ENCODE measurements around the gene TSPAN32. TPM values are rescaled to one million over a fixed set of nuclear protein-coding genes. Genes with fewer than 3 reads are reported as not detected.

Gene TSPAN32
- total RNA-seq, 1 experiment from 2014 or later, result not detected

GRCh38 chr11:2265854-2266585 lies 35.8 kb upstream of the TSPAN32 start:
- Histone ChIP-seq H2AFZ (ENCODE audit: low read length) (no peak overlapping the region), H3K4me2 (ENCODE audit: low read depth, low read length, poor library complexity, severe bottlenecking) (peak overlapping the region; percentile 30), H3K27me3 (ENCODE audit: low read length) (no peaks in the 10 kb centered on the region), H3K79me2 (ENCODE audit: low read length) (no peaks in the 10 kb centered on the region), H3K4me3 (ENCODE audit: low read length) (no peak overlapping the region), H4K20me1 (ENCODE audit: insufficient read depth, low read depth, low read length) (no peaks in the 10 kb centered on the region), H3K36me3 (ENCODE audit: insufficient read depth, low read length) (no peaks in the 10 kb centered on the region), H3K4me1 (ENCODE audit: low read length) (peaks cover 18% of the 10 kb centered on the region), H3K9ac (ENCODE audit: low read length) (no peak overlapping the region), H3K27ac (ENCODE audit: low read length) (no peak overlapping the region), H3K9me3 (ENCODE audit: low read length) (no peaks in the 10 kb centered on the region), H3K9me2 (replicated peaks; ENCODE audit: insufficient read depth, low read length) (no peaks in the 10 kb centered on the region)
- DNase-seq, result no peak

- Histone ChIP-seq H4K20me1 (ENCODE audit: insufficient read depth, low read depth, low read length) (no peaks in the 10 kb centered on the region), H3K4me1 (ENCODE audit: low read length) (peaks cover 11% of the 10 kb centered on the region), H2AFZ (ENCODE audit: low read length) (no peak overlapping the region), H3K36me3 (ENCODE audit: insufficient read depth, low read length) (no peaks in the 10 kb centered on the region), H3K4me3 (ENCODE audit: low read length) (no peak overlapping the region), H3K27me3 (ENCODE audit: low read length) (no peaks in the 10 kb centered on the region), H3K9ac (ENCODE audit: low read length) (no peak overlapping the region), H3K9me3 (ENCODE audit: low read length) (no peaks in the 10 kb centered on the region), H3K4me2 (ENCODE audit: low read depth, low read length, poor library complexity, severe bottlenecking) (no peak overlapping the region), H3K9me2 (replicated peaks; ENCODE audit: insufficient read depth, low read length) (no peaks in the 10 kb centered on the region), H3K79me2 (ENCODE audit: low read length) (no peaks in the 10 kb centered on the region), H3K27ac (ENCODE audit: low read length) (no peak overlapping the region)
- DNase-seq, result no peak
Measured at GRCh38 chr11:2266586-2267305, 35.1 kb upstream of the TSPAN32 start.

GRCh38 chr11:2267306-2267850 lies 34.4 kb upstream of the TSPAN32 start:
- no peaks in the 10 kb centered on the region for H4K20me1 ChIP-seq (ENCODE audit: insufficient read depth, low read depth, low read length)
- no peaks in the 10 kb centered on the region for H3K9me2 ChIP-seq (replicated peaks; ENCODE audit: insufficient read depth, low read length)
- no peaks in the 10 kb centered on the region for H3K9me3 ChIP-seq (ENCODE audit: low read length)
- H3K4me3 ChIP-seq (ENCODE audit: low read length), result no peak overlapping the region
- no peak for DNase-seq
- no peaks in the 10 kb centered on the region for H3K79me2 ChIP-seq (ENCODE audit: low read length)
- H3K4me1 ChIP-seq (ENCODE audit: low read length), result peaks cover 11% of the 10 kb centered on the region
- no peaks in the 10 kb centered on the region for H3K27me3 ChIP-seq (ENCODE audit: low read length)
- H2AFZ ChIP-seq (ENCODE audit: low read length), result no peak overlapping the region
- no peak overlapping the region for H3K9ac ChIP-seq (ENCODE audit: low read length)
- H3K36me3 ChIP-seq (ENCODE audit: insufficient read depth, low read length), result no peaks in the 10 kb centered on the region
- H3K4me2 ChIP-seq (ENCODE audit: low read depth, low read length, poor library complexity, severe bottlenecking), result no peak overlapping the region
- no peak overlapping the region for H3K27ac ChIP-seq (ENCODE audit: low read length)

DNA sequence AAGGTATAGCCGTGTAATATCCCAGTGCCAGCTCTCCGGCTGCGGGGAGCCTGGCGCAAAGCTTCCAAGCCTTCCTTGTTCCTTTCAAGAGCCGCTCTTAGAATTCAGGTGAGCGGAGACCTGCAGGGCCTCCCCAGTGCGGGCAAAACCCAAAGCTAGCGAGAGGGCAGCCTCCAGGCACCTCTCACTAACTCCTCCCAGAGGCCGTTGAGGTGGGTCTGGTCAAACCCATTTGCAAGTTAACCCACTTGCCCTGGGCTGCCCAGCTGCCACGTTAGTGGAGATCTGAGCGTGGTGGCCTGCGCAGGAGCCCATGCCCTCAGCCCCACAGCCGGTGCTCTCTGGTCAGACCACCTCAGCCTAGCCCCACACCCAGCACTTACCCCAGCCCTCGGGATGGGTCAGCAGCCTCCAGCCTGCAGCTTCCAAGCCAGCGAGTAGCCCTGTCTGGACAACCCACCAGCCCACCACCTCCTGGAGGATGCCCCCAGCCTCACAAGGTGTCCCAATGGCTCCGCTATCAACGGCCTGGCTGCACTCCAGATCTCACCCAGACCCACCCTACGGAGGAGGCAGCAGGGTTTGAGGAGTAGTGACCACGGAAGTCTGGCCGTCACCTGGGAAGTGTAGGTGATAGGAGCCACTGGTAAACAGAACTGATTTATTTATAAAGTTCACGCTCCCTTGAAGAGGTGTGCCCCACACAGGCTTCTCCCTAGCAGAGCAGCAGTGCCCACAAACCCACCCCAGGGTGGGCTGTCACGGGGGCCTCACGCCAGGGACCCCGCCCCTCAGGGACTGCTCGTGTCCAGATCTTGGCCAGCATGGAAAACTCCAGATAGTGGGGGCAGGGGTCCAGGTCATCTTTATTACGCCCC lies 33.7 kb upstream of the TSPAN32 start:
- no peaks in the 10 kb centered on the region for H4K20me1 ChIP-seq (ENCODE audit: insufficient read depth, low read depth, low read length)
- no peaks in the 10 kb centered on the region for H3K27me3 ChIP-seq (ENCODE audit: low read length)
- H3K9ac ChIP-seq (ENCODE audit: low read length), result no peak overlapping the region
- H3K4me2 ChIP-seq (ENCODE audit: low read depth, low read length, poor library complexity, severe bottlenecking), result no peak overlapping the region
- no peaks in the 10 kb centered on the region for H3K36me3 ChIP-seq (ENCODE audit: insufficient read depth, low read length)
- H3K4me1 ChIP-seq (ENCODE audit: low read length), result peaks cover 11% of the 10 kb centered on the region
- H2AFZ ChIP-seq (ENCODE audit: low read length), result no peak overlapping the region
- no peak for DNase-seq
- no peaks in the 10 kb centered on the region for H3K79me2 ChIP-seq (ENCODE audit: low read length)
- no peaks in the 10 kb centered on the region for H3K9me3 ChIP-seq (ENCODE audit: low read length)
- H3K9me2 ChIP-seq (replicated peaks; ENCODE audit: insufficient read depth, low read length), result no peaks in the 10 kb centered on the region
- H3K27ac ChIP-seq (ENCODE audit: low read length), result no peak overlapping the region
- H3K4me3 ChIP-seq (ENCODE audit: low read length), result no peak overlapping the region

GRCh38 chr11:2268729-2269600 lies 32.8 kb upstream of the TSPAN32 start:
- Histone ChIP-seq H4K20me1 (ENCODE audit: insufficient read depth, low read depth, low read length) (no peaks in the 10 kb centered on the region), H3K27me3 (ENCODE audit: low read length) (no peaks in the 10 kb centered on the region), H2AFZ (ENCODE audit: low read length) (no peak overlapping the region), H3K79me2 (ENCODE audit: low read length) (no peaks in the 10 kb centered on the region), H3K4me1 (ENCODE audit: low read length) (peaks cover 11% of the 10 kb centered on the region), H3K27ac (ENCODE audit: low read length) (no peak overlapping the region), H3K4me2 (ENCODE audit: low read depth, low read length, poor library complexity, severe bottlenecking) (no peak overlapping the region), H3K9ac (ENCODE audit: low read length) (no peak overlapping the region), H3K9me2 (replicated peaks; ENCODE audit: insufficient read depth, low read length) (no peaks in the 10 kb centered on the region), H3K4me3 (ENCODE audit: low read length) (no peak overlapping the region), H3K9me3 (ENCODE audit: low read length) (no peaks in the 10 kb centered on the region), H3K36me3 (ENCODE audit: insufficient read depth, low read length) (no peaks in the 10 kb centered on the region)
- no peak for DNase-seq

GRCh38 chr11:2269601-2270321 lies 32.1 kb upstream of the TSPAN32 start:
- Histone ChIP-seq H3K4me3 (ENCODE audit: low read length) (no peak overlapping the region), H3K9me2 (replicated peaks; ENCODE audit: insufficient read depth, low read length) (no peaks in the 10 kb centered on the region), H3K9me3 (ENCODE audit: low read length) (no peaks in the 10 kb centered on the region), H3K79me2 (ENCODE audit: low read length) (no peaks in the 10 kb centered on the region), H4K20me1 (ENCODE audit: insufficient read depth, low read depth, low read length) (no peaks in the 10 kb centered on the region), H3K9ac (ENCODE audit: low read length) (no peak overlapping the region), H3K27me3 (ENCODE audit: low read length) (no peaks in the 10 kb centered on the region), H3K27ac (ENCODE audit: low read length) (no peak overlapping the region), H2AFZ (ENCODE audit: low read length) (no peak overlapping the region), H3K4me2 (ENCODE audit: low read depth, low read length, poor library complexity, severe bottlenecking) (no peak overlapping the region), H3K36me3 (ENCODE audit: insufficient read depth, low read length) (no peaks in the 10 kb centered on the region), H3K4me1 (ENCODE audit: low read length) (peaks cover 11% of the 10 kb centered on the region)
- no peak for DNase-seq

GRCh38 chr11:2270322-2271076 lies 31.3 kb upstream of the TSPAN32 start, which contains the start of gene ASCL2:
Gene ASCL2 (minus strand): TSS chr11:2270588. CDS start chr11:2270332, 256 bp downstream.
- Histone ChIP-seq H3K27me3 (ENCODE audit: low read length) (no peaks in the 10 kb centered on the region), H4K20me1 (ENCODE audit: insufficient read depth, low read depth, low read length) (no peaks in the 10 kb centered on the region), H3K4me2 (ENCODE audit: low read depth, low read length, poor library complexity, severe bottlenecking) (no peak within 1 kb of the TSS), H3K9me3 (ENCODE audit: low read length) (no peaks in the 10 kb centered on the region), H3K4me1 (ENCODE audit: low read length) (peaks cover 7% of the 10 kb centered on the region), H3K79me2 (ENCODE audit: low read length) (no peaks in the 10 kb centered on the region), H3K27ac (ENCODE audit: low read length) (no peak within 1 kb of the TSS), H3K9ac (ENCODE audit: low read length) (no peak within 1 kb of the TSS), H3K36me3 (ENCODE audit: insufficient read depth, low read length) (no peaks in the 10 kb centered on the region), H2AFZ (ENCODE audit: low read length) (no peak within 1 kb of the TSS), H3K4me3 (ENCODE audit: low read length) (no peak within 1 kb of the TSS), H3K9me2 (replicated peaks; ENCODE audit: insufficient read depth, low read length) (no peaks in the 10 kb centered on the region)
- DNase-seq, result no peak
